Measurements from ENCODE around the gene LGMN.

LGMN gene

GRCh38 chr14:92660571-92660970, 87.9 kb downstream of the LGMN start:
- no peak for DNase-seq (ENCODE audit: low read depth, low spot score)
- ChIA-PET CTCF (interaction anchor here (0.9 kb wide), 1 partner anchor 26 kb away, joined by 3 read pairs; no protein-coding TSS in a partner anchor), POLR2A (no interaction called here)
- TF ChIP-seq CTCF (IDR thresholded peaks at IDR 0.05; ENCODE audit: insufficient read depth, low read length, missing control alignments), result no peak
- no peak overlapping the region for H3K4me3 ChIP-seq (ENCODE audit: low read depth, low read length)

DNA sequence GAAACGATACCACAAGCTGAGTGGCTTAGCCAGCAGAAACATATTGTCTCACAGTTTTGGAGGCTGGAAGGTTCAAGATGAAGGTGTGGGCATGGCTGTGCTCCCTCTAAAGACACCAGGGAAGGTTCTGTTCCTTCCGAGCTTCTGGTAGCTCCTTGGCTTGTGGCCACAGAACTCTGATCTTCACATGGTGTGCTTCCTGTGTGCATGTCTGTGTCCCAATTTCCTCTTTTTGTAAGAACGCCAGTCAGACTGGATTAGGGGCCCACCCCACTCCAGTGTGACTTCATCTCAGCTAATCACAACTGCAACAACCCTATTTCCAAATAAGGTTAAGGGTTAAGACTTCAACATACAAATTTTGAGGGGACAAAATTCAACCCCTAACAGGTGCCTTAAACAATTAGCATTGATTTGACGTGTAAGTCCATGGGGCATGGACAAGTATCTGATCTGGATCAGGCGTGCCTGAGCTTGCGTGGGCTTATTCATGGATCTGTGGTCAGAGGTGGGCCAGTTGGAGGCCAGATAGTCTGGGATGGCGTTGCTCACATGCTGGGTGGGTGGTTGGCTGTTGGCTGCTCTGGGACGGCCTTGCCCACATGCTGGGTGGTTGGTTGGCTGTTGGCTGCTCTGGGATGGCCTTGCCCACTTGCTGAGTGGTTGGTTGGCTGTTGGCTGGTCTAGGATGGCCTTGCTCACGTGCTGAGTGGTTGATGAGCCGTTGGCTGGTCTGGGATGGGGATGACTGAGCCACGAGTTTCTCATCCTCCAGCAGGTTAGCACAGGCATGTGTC, 88.5 kb downstream of the LGMN start:
- DNase-seq (ENCODE audit: low read depth, low spot score), result no peak
- no peak overlapping the region for H3K4me3 ChIP-seq (ENCODE audit: low read depth, low read length)
- POLR2A ChIA-PET, result no interaction called here
- CTCF ChIA-PET, result interaction anchor here (2.5 kb wide), 1 partner anchor 27 kb away, joined by 11 read pairs; no protein-coding TSS in a partner anchor
- no peak for TF ChIP-seq CTCF (IDR thresholded peaks at IDR 0.05; ENCODE audit: insufficient read depth, low read length, missing control alignments)

DNA sequence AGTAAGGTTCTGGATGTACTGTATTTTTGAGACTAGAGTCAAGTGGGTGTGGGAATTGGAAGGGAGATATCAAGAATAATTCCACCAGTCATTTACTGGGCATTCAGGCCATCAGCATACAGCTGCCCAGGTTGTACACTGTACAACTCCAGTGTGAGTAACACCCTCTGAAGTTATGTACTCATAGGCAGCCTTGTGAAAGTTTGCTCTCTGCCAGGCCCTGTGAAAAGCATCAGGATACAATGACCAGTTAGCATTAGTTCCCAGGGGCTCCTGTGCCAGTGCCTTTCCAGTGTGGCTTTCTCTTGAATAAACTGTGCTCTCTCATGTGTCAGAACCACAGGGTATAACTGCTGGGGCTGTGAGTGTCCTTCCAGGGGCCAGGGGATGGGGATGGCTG, 89.7 kb downstream of the LGMN start:
- DNase-seq (ENCODE audit: low read depth, low spot score), result no peak
- no peak overlapping the region for H3K4me3 ChIP-seq (ENCODE audit: low read depth, low read length)
- no peak for TF ChIP-seq CTCF (IDR thresholded peaks at IDR 0.05; ENCODE audit: insufficient read depth, low read length, missing control alignments)
- ChIA-PET CTCF (interaction anchor here (1.4 to 2.5 kb wide), 2 partner anchors 10 to 28 kb away, joined by 3 to 11 read pairs; no protein-coding TSS in a partner anchor), POLR2A (no interaction called here)

DNA sequence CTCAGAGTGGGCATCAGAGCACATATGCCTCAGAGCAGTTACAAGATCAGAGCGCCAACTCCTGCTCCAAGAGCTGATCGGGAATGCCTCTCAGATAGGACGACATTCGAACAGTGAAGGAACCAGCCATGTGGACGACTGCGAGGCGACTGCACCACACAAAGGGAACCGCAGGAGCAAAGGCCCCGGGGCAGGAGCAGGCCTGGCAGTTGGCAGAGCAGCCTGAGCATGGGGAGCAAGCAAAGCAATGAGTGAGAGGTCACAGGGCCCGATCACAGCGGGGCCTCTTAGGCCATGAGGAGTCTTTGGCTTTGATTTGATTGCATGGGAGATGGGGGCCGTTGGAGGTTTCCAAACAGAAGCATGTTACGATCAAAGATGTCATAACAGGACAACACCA, 90.3 kb downstream of the LGMN start:
- POLR2A ChIA-PET, result no interaction called here
- DNase-seq (ENCODE audit: low read depth, low spot score), result no peak
- no peak overlapping the region for H3K4me3 ChIP-seq (ENCODE audit: low read depth, low read length)
- TF ChIP-seq CTCF (IDR thresholded peaks at IDR 0.05; ENCODE audit: insufficient read depth, low read length, missing control alignments), result no peak
- CTCF ChIA-PET, result interaction anchor here (1.3 to 2.5 kb wide), 3 partner anchors 10 to 29 kb away, joined by 3 to 11 read pairs (median 3); no protein-coding TSS in a partner anchor

DNA sequence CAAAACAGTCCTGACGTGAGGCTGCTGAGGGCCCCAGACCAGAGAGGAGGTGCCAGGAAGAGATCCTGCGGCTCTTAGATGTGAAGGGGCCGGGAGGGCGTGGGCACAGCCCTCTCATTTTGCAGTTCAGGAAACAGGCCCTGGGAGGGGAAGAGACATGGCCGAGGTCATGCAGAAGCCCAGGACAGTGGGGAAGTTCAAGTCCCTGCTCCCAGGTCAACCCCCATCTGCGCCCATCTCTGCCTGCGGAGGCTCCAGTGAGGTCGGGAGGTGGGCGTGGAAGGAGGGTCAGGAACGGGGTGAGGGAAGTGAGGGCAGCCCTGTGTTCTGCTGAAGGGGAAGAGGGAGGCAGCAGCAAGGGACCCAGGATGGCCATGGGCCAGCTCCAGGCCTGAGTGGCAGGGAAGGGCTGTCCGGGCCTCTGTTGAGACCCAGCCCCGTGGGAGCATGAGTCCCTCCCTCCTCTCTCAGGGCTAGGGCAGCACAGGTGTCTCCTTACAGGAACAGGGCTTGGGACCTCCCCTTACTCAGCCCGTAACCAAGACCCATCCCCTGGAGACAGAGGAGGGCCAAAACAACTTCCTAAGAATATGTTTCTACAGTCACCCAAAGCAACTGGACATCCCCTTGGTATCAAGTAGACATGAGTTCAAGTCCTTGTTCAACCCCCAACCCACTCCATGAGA, 90.8 kb downstream of the LGMN start:
- CTCF ChIA-PET, result interaction anchor here (1.3 to 2.5 kb wide), 3 partner anchors 10 to 29 kb away, joined by 3 to 11 read pairs (median 3); no protein-coding TSS in a partner anchor
- no peak for TF ChIP-seq CTCF (IDR thresholded peaks at IDR 0.05; ENCODE audit: insufficient read depth, low read length, missing control alignments)
- no peak overlapping the region for H3K4me3 ChIP-seq (ENCODE audit: low read depth, low read length)
- no peak for DNase-seq (ENCODE audit: low read depth, low spot score)
- POLR2A ChIA-PET, result no interaction called here
